HG03066 (cell line): ENCODE measurements around the gene SLA2.
"Not testable (repeated sequence)": the region's sequence is repeated elsewhere in the genome, so short reads cannot be mapped to it uniquely, and the experiment has no call there.

ENCODE experiments used
- ATAC-seq: cut with Tn5 transposase; IDR thresholded peaks from one replicate; pipeline ENCODE4 v1.9.1; 2021; ENCODE audit warnings: low read depth; ENCODE audit not compliant: unreplicated experiment

SLA2 gene, protein sequence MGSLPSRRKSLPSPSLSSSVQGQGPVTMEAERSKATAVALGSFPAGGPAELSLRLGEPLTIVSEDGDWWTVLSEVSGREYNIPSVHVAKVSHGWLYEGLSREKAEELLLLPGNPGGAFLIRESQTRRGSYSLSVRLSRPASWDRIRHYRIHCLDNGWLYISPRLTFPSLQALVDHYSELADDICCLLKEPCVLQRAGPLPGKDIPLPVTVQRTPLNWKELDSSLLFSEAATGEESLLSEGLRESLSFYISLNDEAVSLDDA

DNA sequence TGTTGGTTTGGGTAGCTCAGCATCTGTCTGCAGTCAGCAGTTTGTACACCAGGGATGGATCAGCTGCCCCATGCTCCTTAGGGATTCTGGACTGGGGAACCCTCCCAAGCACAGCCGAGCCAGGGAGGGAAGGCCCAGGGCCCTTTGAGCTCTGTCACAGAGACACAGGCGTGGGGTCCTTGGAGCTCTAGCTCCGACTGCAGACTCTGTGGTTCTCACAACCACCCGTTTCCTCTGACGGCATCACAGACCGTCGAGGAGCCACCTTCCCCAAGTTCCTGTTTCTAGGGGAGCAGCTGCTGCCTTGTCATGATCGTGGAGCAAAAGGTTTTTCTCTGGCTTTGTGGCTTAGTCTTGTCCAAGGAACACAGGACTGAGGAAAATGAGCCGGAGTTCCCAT, at the start of gene SLA2:
Gene SLA2, minus strand, starts transcription at position 199 of the 400 bp plus-strand sequence. CDS start 4,861 bp downstream, outside the sequence.
- no peak for ATAC-seq

DNA sequence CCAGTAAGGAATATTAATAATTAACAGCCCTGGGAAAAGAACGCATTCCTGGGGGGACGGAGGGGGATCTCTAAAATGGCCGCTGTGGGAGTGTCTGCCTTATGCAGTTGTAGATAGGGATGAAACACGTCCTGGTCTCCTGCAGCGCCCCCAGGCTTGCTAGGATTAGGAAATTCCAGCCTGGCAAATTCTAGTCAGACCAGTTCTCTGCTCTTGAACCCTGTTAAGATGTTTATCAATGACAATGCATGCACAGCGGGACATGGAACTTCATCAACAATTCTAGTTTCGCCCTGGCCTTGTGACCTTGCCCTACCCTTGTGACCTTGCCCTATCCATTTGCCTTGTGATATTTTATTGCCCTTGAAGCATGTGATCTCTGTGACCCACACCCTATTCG, 49.5 kb upstream of the SLA2 start:
- not testable (repeated sequence) for ATAC-seq

DNA sequence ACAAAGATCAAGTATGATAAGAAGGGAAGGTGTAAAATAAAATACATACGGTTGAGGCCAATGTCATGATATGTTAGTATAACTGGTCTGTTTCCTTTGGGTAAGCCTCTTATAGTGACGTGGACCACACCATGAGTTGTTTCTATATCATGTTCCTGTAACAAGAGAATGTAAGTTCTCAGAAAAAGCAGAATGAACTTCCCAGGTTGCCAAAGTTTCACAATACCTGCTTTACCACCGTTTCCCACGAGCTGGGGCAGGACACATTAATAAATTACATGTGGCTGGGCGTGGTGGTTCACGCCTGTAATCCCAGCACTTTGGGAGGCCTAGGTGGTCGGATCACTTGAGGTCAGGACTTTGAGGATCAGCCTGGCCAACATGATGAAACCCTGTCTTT, 42.6 kb upstream of the SLA2 start:
- ATAC-seq: no peak

GRCh38 chr20:36687850-36688249, 41.9 kb upstream of the SLA2 start:
- ATAC-seq: no peak

- ATAC-seq: no peak
Observed at GRCh38 chr20:36686944-36687343, 40.9 kb upstream of the SLA2 start.

- no peak for ATAC-seq
Observed at GRCh38 chr20:36686504-36686903, 40.5 kb upstream of the SLA2 start.

GRCh38 chr20:36684747-36685146, 38.8 kb upstream of the SLA2 start:
- no peak for ATAC-seq

DNA sequence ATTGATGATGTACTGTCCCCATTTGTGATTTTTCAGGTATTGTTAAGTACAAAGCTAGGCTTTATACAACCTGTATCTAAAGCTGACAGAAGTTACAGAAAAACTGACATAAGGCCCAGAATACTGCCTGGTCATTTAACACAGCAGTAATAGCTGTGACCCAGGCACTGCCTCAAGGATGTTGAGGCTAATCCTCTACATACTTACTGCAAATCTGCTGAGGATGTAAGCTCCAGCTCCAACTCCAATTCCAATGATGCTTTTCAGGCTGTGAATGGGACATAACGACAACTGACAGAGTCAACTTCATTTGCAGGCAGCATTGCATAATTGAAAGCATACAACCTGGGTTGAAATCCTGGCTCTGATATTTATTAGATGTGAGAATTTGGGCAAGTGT, 36.3 kb upstream of the SLA2 start:
- ATAC-seq: no peak

DNA sequence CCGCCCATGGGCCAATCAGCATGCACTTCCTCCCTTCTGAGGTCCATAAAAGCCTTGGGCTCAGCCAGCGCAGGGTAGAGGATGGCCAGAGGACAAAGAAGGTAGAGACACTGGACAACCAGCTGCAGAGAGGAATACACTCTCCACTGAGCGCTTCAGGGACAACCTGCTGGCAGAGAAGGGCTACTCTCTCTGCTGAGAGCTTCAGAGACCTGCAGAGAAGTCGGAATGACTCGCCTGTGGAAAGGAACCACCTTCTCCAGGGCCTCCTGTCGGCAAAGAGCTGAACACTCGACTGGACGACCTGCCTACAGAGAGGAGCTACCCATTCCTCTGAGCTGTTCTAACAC, 31.4 kb upstream of the SLA2 start:
- ATAC-seq: no peak

DNA sequence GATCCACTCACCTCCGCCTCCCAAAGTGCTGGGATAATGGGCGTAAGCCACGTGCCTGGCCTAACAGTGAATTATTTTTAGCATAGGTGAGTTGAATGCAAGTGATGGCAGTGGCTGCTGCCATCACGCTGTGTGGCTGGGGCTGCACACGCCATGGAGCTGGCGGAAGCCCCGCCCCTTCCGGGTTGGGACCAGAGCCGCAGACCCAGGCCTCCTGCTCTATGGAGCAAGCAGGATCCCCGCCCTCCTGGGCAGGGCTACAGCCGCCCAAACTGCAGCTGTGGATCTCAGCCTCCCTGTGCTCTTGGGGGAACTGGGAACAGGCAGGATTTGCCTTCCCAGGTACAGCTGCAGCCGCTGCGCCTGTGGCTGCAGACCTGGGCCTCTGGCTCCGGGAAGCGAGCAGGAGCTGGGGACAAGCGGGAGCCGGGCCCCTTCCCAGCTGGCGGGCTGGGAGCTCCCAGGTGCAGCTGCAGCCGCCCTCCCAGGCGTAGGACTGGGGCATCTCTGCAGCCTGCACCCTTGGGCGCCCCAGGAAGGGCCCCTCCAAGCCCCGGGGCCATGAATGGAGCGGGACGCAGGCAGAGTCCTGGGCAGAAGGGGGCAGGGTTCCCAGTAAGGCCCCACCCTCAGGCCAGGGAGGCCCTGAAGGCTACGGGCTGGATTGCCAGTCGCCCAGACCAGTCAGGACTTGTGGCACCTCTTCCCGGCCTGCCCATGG, 30.9 kb upstream of the SLA2 start:
- no peak for ATAC-seq

- ATAC-seq: not testable (repeated sequence)
Observed at GRCh38 chr20:36675545-36675944, 29.5 kb upstream of the SLA2 start.

GRCh38 chr20:36672991-36673390, 27.0 kb upstream of the SLA2 start:
- ATAC-seq: no peak

DNA sequence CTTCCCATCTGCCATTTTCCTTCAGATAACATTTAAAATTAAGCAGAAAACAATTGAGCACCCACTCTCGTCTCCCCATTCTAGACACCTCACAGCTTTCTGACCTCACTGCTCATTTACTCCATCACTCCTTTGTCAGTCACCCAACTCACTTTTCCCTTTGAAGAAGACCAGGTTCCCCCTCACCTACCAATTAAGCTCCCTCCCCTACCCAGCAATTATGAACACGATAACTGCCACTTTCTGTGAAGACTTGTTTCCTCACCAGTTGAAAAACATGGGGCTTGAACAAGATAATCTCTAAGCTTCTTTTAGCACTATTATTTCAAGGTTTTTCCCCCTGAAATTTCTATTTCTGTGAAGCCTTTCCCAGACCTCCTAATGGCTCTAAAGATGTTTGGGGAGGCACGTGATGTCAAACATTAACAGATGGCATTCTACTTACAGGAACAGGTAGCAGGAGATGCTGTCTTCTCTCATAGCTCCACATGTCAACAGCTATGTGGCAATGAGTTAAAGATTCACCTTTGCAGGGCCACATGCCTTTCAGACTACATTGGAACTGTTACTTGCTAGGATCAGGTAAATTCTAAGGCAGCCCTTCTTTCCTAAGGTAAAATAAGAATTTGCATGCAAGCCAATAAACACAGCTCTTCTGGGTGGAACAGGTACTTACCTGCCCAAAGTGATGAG, 24.8 kb upstream of the SLA2 start:
- ATAC-seq: no peak

DNA sequence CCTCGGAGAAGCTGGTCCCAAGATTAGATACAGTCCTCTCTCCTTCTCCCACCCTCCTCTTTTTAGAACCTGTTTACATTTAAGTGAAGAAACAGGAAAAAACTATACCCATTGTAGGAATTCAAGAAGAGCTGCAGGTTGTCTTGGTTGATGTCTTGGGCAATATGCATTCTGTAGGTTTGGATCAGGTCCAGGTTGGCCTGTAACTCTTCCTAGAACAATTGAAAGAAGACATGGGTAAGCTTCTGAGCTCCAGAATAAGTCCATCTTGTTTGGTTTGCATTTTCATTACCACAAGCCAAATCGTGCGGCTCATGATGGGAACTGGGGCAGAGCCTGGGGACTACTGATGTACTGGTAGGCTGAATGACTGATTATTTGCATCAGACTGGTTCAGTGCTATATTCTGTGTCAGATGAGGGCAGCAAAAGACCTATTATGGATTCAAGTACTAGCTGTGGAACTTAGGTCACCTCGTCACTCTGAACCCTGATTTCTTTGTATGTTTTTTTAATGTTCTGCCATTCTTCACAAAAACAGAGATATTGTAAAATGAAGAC, 20.3 kb upstream of the SLA2 start:
- no peak for ATAC-seq

DNA sequence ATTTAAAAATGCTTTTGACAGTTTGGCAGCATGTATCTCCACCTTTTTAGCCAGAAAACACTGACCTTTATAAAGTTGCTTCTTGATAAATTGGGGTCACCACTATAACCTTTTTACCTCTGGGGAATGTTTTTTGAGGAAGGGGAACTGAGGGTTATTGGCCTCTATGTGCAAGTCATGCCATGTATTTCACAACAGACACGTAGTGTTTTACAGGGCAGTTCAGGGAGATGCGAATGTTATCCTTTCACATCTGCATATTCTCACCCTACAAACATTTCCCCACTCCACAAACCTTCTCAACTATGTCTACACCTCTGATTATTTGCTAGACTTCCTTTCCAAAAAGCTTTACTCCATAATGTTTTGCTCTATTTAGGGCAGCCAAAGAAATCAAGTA, 17.0 kb upstream of the SLA2 start:
- ATAC-seq: no peak

- ATAC-seq: no peak
Observed at GRCh38 chr20:36658300-36658699, 12.3 kb upstream of the SLA2 start.

GRCh38 chr20:36656733-36657132, 10.7 kb upstream of the SLA2 start:
- no peak for ATAC-seq

GRCh38 chr20:36655004-36655403, 9.0 kb upstream of the SLA2 start:
- ATAC-seq: no peak

GRCh38 chr20:36654506-36654905, 8.5 kb upstream of the SLA2 start:
- no peak for ATAC-seq

DNA sequence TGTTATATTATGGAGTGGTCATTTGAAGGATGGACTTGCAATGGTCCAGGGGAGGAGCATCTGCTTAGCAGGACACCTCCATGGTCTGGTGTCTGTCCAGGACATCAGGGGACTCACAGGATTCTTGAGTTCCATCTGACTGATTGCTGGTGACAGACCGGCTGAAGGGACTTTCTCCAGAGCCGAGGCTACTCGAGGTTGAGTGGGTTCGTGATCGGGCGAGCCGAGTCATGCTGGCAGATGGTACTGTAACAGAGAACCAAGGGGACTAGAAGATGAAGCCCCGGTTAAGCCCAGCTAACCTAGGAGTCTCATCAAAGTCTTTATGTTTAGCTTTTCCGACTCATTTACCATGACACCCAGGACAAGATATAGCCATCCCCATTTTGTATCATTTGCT, 7.5 kb upstream of the SLA2 start:
- no peak for ATAC-seq
